ENCODE results near the gene DOCK4.
"Not testable (repeated sequence)": the region's sequence is repeated elsewhere in the genome, so short reads cannot be mapped to it uniquely, and the experiment has no call there.

Gene DOCK4, protein sequence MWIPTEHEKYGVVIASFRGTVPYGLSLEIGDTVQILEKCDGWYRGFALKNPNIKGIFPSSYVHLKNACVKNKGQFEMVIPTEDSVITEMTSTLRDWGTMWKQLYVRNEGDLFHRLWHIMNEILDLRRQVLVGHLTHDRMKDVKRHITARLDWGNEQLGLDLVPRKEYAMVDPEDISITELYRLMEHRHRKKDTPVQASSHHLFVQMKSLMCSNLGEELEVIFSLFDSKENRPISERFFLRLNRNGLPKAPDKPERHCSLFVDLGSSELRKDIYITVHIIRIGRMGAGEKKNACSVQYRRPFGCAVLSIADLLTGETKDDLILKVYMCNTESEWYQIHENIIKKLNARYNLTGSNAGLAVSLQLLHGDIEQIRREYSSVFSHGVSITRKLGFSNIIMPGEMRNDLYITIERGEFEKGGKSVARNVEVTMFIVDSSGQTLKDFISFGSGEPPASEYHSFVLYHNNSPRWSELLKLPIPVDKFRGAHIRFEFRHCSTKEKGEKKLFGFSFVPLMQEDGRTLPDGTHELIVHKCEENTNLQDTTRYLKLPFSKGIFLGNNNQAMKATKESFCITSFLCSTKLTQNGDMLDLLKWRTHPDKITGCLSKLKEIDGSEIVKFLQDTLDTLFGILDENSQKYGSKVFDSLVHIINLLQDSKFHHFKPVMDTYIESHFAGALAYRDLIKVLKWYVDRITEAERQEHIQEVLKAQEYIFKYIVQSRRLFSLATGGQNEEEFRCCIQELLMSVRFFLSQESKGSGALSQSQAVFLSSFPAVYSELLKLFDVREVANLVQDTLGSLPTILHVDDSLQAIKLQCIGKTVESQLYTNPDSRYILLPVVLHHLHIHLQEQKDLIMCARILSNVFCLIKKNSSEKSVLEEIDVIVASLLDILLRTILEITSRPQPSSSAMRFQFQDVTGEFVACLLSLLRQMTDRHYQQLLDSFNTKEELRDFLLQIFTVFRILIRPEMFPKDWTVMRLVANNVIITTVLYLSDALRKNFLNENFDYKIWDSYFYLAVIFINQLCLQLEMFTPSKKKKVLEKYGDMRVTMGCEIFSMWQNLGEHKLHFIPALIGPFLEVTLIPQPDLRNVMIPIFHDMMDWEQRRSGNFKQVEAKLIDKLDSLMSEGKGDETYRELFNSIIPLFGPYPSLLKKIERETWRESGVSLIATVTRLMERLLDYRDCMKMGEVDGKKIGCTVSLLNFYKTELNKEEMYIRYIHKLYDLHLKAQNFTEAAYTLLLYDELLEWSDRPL (N-terminal part only)

DNA sequence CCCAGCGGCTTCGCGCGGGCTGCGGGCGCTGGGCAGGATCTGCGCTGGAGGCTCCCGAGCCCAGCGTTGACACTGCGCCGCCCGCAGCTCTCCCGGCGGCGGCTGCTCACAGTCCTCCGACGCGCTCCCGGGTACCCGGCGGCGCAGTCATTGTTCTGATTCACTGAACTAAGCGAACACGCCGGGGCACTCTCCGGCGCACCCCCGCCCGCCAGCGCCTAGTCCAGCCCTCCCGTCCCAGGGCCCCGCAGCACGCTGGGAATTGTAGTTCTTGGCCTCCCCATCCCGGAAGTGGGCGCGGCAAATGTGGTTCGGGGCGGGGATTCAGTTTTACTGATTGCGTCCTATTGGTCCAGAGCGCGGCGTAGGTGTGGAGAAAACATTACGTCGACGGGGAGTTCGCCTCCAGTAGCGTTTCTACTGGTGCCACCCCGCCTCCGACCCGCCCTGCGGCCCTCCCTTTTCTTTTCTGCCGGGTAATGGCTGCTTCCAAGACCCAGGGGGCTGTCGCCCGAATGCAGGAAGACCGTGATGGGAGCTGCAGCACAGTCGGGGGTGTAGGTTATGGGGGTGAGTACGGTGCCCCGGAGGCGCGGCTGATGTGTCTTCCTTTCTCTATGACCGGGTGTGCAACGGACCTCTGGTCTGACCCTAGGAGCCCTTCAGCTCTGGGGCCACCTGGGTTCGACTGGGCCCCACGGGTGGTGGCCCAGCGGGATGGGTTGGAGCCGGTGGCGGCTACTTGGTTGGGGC, at the start of gene DOCK4, which contains the start of gene ZNF277:
Gene DOCK4, minus strand, starts transcription at position 162 of the 753 bp plus-strand sequence. CDS start 261 bp downstream, outside the sequence.
Gene ZNF277, plus strand, starts transcription at position 458 of the 753 bp plus-strand sequence. Its CDS starts 22 bp downstream, at position 480.
- TF ChIP-seq, protein P1, sequence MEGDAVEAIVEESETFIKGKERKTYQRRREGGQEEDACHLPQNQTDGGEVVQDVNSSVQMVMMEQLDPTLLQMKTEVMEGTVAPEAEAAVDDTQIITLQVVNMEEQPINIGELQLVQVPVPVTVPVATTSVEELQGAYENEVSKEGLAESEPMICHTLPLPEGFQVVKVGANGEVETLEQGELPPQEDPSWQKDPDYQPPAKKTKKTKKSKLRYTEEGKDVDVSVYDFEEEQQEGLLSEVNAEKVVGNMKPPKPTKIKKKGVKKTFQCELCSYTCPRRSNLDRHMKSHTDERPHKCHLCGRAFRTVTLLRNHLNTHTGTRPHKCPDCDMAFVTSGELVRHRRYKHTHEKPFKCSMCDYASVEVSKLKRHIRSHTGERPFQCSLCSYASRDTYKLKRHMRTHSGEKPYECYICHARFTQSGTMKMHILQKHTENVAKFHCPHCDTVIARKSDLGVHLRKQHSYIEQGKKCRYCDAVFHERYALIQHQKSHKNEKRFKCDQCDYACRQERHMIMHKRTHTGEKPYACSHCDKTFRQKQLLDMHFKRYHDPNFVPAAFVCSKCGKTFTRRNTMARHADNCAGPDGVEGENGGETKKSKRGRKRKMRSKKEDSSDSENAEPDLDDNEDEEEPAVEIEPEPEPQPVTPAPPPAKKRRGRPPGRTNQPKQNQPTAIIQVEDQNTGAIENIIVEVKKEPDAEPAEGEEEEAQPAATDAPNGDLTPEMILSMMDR (IDR thresholded peaks at IDR 0.05; ENCODE audit: low read depth, low read length), result no peak
- H3K4me3 ChIP-seq (ENCODE audit: low read depth, low read length), result peak within 1 kb of the TSS; percentile 98

DNA sequence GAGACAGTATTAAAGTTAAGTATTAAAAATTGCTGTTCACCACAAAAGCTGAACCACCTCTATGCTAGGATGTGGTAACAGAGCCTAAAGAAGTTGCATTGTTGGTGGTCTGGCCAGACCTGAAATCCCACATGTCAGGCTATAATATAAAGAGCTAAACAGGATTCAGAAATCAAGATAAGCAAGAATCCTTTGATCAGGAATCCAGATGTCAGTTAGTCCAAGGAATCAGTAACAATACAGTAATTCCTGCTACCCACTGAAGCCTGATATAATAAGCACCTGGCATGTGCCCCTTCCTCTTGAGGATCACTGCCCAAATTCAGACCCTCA, 49.2 kb upstream of the DOCK4 start:
- TF ChIP-seq, protein P1 (IDR thresholded peaks at IDR 0.05; ENCODE audit: low read depth, low read length), result no peak
- H3K4me3 ChIP-seq (ENCODE audit: low read depth, low read length), result no peak overlapping the region

DNA sequence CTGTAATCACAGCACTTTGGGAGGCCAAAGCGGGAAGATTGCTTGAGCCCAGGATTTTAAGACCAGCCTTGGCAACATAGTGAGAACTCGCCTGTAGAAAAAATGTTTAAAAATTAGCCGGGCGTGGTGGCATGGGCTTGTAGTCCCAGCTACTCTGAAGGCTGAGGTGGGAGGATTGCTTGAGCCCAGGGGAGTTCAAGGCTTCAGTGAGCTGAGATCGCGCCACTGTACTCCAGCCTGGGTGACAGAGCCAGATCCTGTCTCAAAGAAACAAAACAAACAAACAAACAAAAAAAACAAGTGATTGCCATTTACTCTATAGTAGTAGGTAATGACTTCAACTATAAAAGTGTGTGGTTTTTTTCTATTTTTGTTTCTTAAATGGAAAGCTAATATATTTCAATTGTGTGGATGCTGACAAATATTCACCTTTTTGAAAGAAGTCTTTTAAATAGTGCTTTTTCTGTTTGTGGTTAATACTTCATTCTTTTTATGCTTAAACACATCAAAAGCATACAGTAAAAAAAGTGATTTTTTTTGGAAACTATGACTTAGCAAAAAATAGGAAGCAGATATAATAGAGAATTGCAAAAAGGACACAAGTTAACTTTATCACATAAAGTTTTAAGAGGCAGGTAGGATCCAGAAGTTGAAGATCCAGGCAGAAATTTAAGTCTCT, 48.6 kb upstream of the DOCK4 start:
- H3K4me3 ChIP-seq (ENCODE audit: low read depth, low read length), result no peak overlapping the region
- TF ChIP-seq, protein P1 (IDR thresholded peaks at IDR 0.05; ENCODE audit: low read depth, low read length), result no peak

DNA sequence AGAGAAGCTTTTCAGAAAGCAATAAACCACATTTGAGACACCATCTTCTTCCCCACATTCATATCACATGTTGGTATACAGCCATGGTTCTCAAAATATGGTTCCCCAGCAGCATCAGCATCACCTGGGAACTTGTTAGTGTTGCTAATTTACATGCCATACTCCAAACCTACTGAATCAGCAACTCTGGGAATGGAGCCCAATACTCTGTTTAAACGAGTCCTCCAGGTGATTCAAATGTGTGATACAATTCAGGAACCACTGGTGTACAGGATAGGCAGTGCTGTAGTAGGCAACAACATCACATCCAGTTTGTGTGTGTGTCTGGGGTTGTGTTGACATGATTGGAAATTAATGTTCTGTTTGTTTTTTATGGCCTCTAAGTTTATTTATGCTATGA, 48.0 kb upstream of the DOCK4 start:
- TF ChIP-seq, protein P1 (IDR thresholded peaks at IDR 0.05; ENCODE audit: low read depth, low read length), result no peak
- no peak overlapping the region for H3K4me3 ChIP-seq (ENCODE audit: low read depth, low read length)

DNA sequence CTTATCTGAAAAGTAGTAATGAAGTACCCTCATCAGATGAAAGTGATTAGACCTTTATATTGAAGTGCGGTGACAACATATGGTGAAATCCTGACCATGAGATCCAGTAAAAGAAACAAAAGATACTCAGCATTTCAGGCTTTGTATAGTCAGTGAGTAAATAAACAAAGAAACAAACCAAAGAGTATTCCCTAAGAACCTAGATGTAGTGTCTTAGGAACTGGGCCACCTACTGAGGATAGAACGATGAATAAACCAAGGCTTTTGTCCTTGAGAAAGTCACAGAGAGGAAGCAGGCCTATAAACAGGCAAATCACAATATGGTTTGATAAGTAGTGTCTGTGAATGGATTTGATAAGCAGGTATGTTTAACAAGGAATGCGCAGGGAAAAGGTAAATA, 46.5 kb upstream of the DOCK4 start:
- TF ChIP-seq, protein P1 (IDR thresholded peaks at IDR 0.05; ENCODE audit: low read depth, low read length), result no peak
- no peak overlapping the region for H3K4me3 ChIP-seq (ENCODE audit: low read depth, low read length)

DNA sequence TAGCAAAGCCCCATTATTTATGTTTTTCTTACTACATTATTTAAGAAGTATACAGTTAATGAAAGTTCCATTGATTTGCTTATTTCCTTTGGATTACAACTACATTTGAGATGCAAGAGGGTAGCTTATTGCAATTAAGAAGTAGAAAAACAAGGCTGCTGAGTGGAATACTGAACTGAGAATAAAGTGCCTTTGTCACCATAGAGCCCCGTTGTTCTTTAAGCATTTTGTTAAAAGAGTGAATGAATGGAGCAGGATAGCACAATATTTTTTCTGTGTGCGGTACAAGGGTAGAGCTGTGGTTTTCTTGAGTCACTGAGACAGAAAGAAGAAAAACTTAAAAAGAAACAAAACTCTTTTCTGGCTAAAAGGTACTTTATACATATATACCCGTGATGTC, 45.9 kb upstream of the DOCK4 start:
- TF ChIP-seq, protein P1 (IDR thresholded peaks at IDR 0.05; ENCODE audit: low read depth, low read length), result no peak
- no peak overlapping the region for H3K4me3 ChIP-seq (ENCODE audit: low read depth, low read length)

DNA sequence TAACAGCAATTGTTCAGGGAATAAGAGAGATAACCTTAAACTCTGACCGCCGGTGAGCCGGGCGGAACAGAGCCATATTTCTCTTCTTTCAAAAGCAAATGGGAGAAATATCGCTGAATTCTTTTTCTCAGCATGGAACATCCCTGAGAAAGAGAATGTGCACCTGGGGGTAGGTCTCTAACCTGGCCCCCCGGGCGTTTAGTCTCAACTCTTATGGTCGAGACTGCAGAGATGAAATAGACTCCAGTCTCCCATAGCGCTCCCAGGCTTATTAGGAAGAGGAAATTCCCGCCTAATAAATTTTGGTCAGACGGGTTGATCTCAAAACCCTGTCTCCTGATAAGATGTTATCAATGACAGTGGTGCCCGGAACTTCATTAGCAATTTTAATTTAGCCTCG, 43.8 kb upstream of the DOCK4 start:
- H3K4me3 ChIP-seq (ENCODE audit: low read depth, low read length), result not testable (repeated sequence)

Measured in WI38 (cell line).